ENCODE measurements around the gene KCNK5. TPM values are rescaled to one million over a fixed set of nuclear protein-coding genes. Genes with fewer than 3 reads are reported as not detected.

Gene KCNK5
- total RNA-seq, 1 experiment from 2014 or later = 19.8 TPM

- H3K27me3 Mint-ChIP-seq (ENCODE audit: insufficient read depth, unreplicated experiment) = no peaks in the 10 kb centered on the region
- H3K36me3 ChIP-seq (ENCODE audit: control insufficient read depth, insufficient read depth, low read length) = no peaks in the 10 kb centered on the region
- H3K4me1 ChIP-seq = peaks cover 6% of the 10 kb centered on the region; the same call in 1 of the 2 replicates
- no peak overlapping the region for H3K27ac Mint-ChIP-seq (ENCODE audit: unreplicated experiment)
- H3K36me3 Mint-ChIP-seq (ENCODE audit: insufficient read depth, unreplicated experiment) = no peaks in the 10 kb centered on the region
- POLR2A ChIA-PET = no interaction called here
- no peak overlapping the region for H3K4me3 ChIP-seq (ENCODE audit: low read depth, low read length)
- no peaks in the 10 kb centered on the region for H3K9me3 ChIP-seq
- CTCF ChIA-PET = interaction anchor here (0.5 kb wide), 1 partner anchor 44 kb away, joined by 12 read pairs; no protein-coding TSS in a partner anchor
- H3K4me1 Mint-ChIP-seq (ENCODE audit: low read depth, unreplicated experiment) = no peaks in the 10 kb centered on the region
- no peak for DNase-seq
- H3K9me3 Mint-ChIP-seq (ENCODE audit: unreplicated experiment) = no peaks in the 10 kb centered on the region
- BruUV-seq (replicated peaks) = no TSS peak
- TF ChIP-seq CTCF (IDR thresholded peaks at IDR 0.05; ENCODE audit: insufficient read depth in 1 of 2, low read depth in 1 of 2, low read length in 1 of 2, severe bottlenecking in 1 of 2, unreplicated experiment in 1 of 2) = no peak
- no peaks in the 10 kb centered on the region for H3K27me3 ChIP-seq (replicated peaks; ENCODE audit: control insufficient read depth, insufficient read depth, low read length)
- no peak overlapping the region for H3K4me3 Mint-ChIP-seq (ENCODE audit: unreplicated experiment)
- intact Hi-C loops (cut with micrococcal nuclease; ENCODE audit: unreplicated experiment) = no loop called here
Observed at GRCh38 chr6:39260953-39261352, 31.7 kb upstream of the KCNK5 start.

GRCh38 chr6:39260456-39260855 is 31.2 kb upstream of the KCNK5 start:
- Mint-ChIP-seq H3K4me3 (ENCODE audit: unreplicated experiment) (no peak overlapping the region), H3K4me1 (ENCODE audit: low read depth, unreplicated experiment) (no peaks in the 10 kb centered on the region), H3K36me3 (ENCODE audit: insufficient read depth, unreplicated experiment) (no peaks in the 10 kb centered on the region), H3K27ac (ENCODE audit: unreplicated experiment) (no peak overlapping the region), H3K27me3 (ENCODE audit: insufficient read depth, unreplicated experiment) (no peaks in the 10 kb centered on the region), H3K9me3 (ENCODE audit: unreplicated experiment) (no peaks in the 10 kb centered on the region)
- POLR2A ChIA-PET = no interaction called here
- no TSS peak for BruUV-seq (replicated peaks)
- no peak for DNase-seq
- no peaks in the 10 kb centered on the region for H3K36me3 ChIP-seq (ENCODE audit: control insufficient read depth, insufficient read depth, low read length)
- H3K9me3 ChIP-seq = no peaks in the 10 kb centered on the region
- no peak overlapping the region for H3K4me3 ChIP-seq (ENCODE audit: low read depth, low read length)
- no peaks in the 10 kb centered on the region for H3K27me3 ChIP-seq (replicated peaks; ENCODE audit: control insufficient read depth, insufficient read depth, low read length)
- intact Hi-C loops (cut with micrococcal nuclease; ENCODE audit: unreplicated experiment) = no loop called here
- TF ChIP-seq CTCF (IDR thresholded peaks at IDR 0.05; ENCODE audit: insufficient read depth in 1 of 2, low read depth in 1 of 2, low read length in 1 of 2, severe bottlenecking in 1 of 2, unreplicated experiment in 1 of 2) = no peak
- H3K4me1 ChIP-seq = peaks cover 1% of the 10 kb centered on the region; the same call in 1 of the 2 replicates
- CTCF ChIA-PET = no interaction called here

GRCh38 chr6:39256294-39256940 is 27.1 kb upstream of the KCNK5 start:
- no peak for DNase-seq
- no peak overlapping the region for H3K4me3 ChIP-seq (ENCODE audit: low read depth, low read length)
- no peaks in the 10 kb centered on the region for H3K36me3 ChIP-seq (ENCODE audit: control insufficient read depth, insufficient read depth, low read length)
- no peaks in the 10 kb centered on the region for H3K9me3 ChIP-seq
- POLR2A ChIA-PET = no interaction called here
- H3K27me3 Mint-ChIP-seq (ENCODE audit: insufficient read depth, unreplicated experiment) = no peaks in the 10 kb centered on the region
- H3K9me3 Mint-ChIP-seq (ENCODE audit: unreplicated experiment) = peaks cover 13% of the 10 kb centered on the region
- no peaks in the 10 kb centered on the region for H3K27me3 ChIP-seq (replicated peaks; ENCODE audit: control insufficient read depth, insufficient read depth, low read length)
- no peaks in the 10 kb centered on the region for H3K36me3 Mint-ChIP-seq (ENCODE audit: insufficient read depth, unreplicated experiment)
- no peak overlapping the region for H3K4me3 Mint-ChIP-seq (ENCODE audit: unreplicated experiment)
- intact Hi-C loops (cut with micrococcal nuclease; ENCODE audit: unreplicated experiment) = no loop called here
- H3K27ac Mint-ChIP-seq (ENCODE audit: unreplicated experiment) = no peak overlapping the region
- no peaks in the 10 kb centered on the region for H3K4me1 ChIP-seq
- no peaks in the 10 kb centered on the region for H3K4me1 Mint-ChIP-seq (ENCODE audit: low read depth, unreplicated experiment)
- CTCF ChIA-PET = no interaction called here
- no TSS peak for BruUV-seq (replicated peaks)
- no peak for TF ChIP-seq CTCF (IDR thresholded peaks at IDR 0.05; ENCODE audit: insufficient read depth in 1 of 2, low read depth in 1 of 2, low read length in 1 of 2, severe bottlenecking in 1 of 2, unreplicated experiment in 1 of 2)

Data from Caco-2 (cell line).